SK-N-SH (cell line): ENCODE measurements around the gene CIAO2B. TPM values are rescaled to one million over a fixed set of nuclear protein-coding genes. Genes with fewer than 3 reads are reported as not detected.

Experiments used
- CTCF ChIA-PET: fragments of 300-600, 350-600 bp; formaldehyde crosslinking; extraction: SDS; loops from one replicate; lab custom pipeline; 2021; lab: Yijun Ruan, JAX
- POLR2A ChIA-PET: fragments of 350-600 bp; sonication (Branson Sonifier 250); formaldehyde crosslinking; extraction: SDS; loops from one replicate; lab custom pipeline; 2020; ENCODE audit warnings: antibody characterized with exemption, inconsistent platforms; lab: Yijun Ruan, JAX
- DNase-seq: peaks from one replicate; pipeline ENCODE4 v3.0.0; 2012
- H2AFZ ChIP-seq: fragments of 200-600 bp; sonication (generic); 2 replicates; pipeline ENCODE4 v1.8.1; 2016; ENCODE audit warnings: antibody characterized with exemption, mild to moderate bottlenecking, low read depth
- H3F3A ChIP-seq: fragments of 200-600 bp; sonication (generic); replicated peaks from 2 replicates; pipeline ENCODE3; 2016; ENCODE audit warnings: antibody characterized with exemption, mild to moderate bottlenecking; ENCODE audit not compliant: insufficient read depth
- H3K27ac ChIP-seq, 2 experiments: fragments of 200-500 bp in 1 of 2; fragments of 200-600 bp in 1 of 2; sonication (Bioruptor generic) in 1 of 2; sonication (generic), shearing (Covaris generic) in 1 of 2; 2 replicates each; pipeline versions ENCODE4 v1.5.1 to v1.6.1; 2014 to 2016; ENCODE audit warnings: low read depth in 2 of 2, inconsistent platforms in 1 of 2, low read length in 1 of 2, mild to moderate bottlenecking in 1 of 2, mixed read lengths in 1 of 2
- H3K27me3 ChIP-seq: fragments of 200-600 bp; sonication (generic), shearing (Covaris generic); 2 replicates; pipeline ENCODE4 v1.6.1; 2016; ENCODE audit warnings: mixed run types; ENCODE audit not compliant: insufficient read depth
- H3K36me3 ChIP-seq, 2 experiments: fragments of 200-500 bp in 1 of 2; fragments of 200-600 bp in 1 of 2; sonication (Bioruptor generic) in 1 of 2; sonication (generic) in 1 of 2; replicated peaks in 1 of 2; 2 replicates each; pipeline versions ENCODE3 to v1.5.1; 2014 to 2016; ENCODE audit warnings: low read length in 1 of 2, mild to moderate bottlenecking in 1 of 2; ENCODE audit not compliant: insufficient read depth in 2 of 2, control insufficient read depth in 1 of 2
- H3K4me1 ChIP-seq, 2 experiments: fragments of 200-500 bp in 1 of 2; fragments of 200-600 bp in 1 of 2; sonication (Bioruptor generic) in 1 of 2; sonication (generic), shearing (Covaris generic) in 1 of 2; 2 replicates each; pipeline versions ENCODE4 v1.5.1 to v1.6.1; 2014 to 2016; ENCODE audit warnings: low read depth in 1 of 2, low read length in 1 of 2, mixed run types in 1 of 2; ENCODE audit not compliant: insufficient read depth in 2 of 2, control insufficient read depth in 1 of 2
- H3K4me2 ChIP-seq: fragments of 200-600 bp; sonication (generic), shearing (Covaris generic); 2 replicates; pipeline ENCODE4 v1.6.1; 2017; ENCODE audit warnings: mixed run types
- H3K4me3 ChIP-seq, 2 experiments: fragments of 200-500 bp in 1 of 2; fragments of 200-600 bp in 1 of 2; sonication (Bioruptor generic) in 1 of 2; sonication (generic), shearing (Covaris generic) in 1 of 2; 2 replicates each; pipeline versions ENCODE4 v1.5.1 to v1.8.1; 2014 to 2016; ENCODE audit warnings: low read depth in 2 of 2, inconsistent platforms in 1 of 2, low read length in 1 of 2, mild to moderate bottlenecking in 1 of 2, mixed read lengths in 1 of 2, moderate library complexity in 1 of 2
- H3K79me2 ChIP-seq: fragments of 200-600 bp; sonication (generic); 2 replicates; pipeline ENCODE4 v1.8.1; 2017; ENCODE audit warnings: mild to moderate bottlenecking; ENCODE audit not compliant: insufficient read depth
- H3K9ac ChIP-seq: fragments of 200-600 bp; sonication (generic); 2 replicates; pipeline ENCODE4 v1.6.1; 2017; ENCODE audit warnings: mixed run types
- H3K9me2 ChIP-seq: fragments of 200-600 bp; sonication (generic); 2 replicates; pipeline ENCODE4 v1.6.1; 2017; ENCODE audit warnings: mixed run types
- H3K9me3 ChIP-seq: fragments of 200-600 bp; sonication (generic); 2 replicates; pipeline ENCODE4 v1.6.1; 2017; ENCODE audit warnings: mixed run types, mild to moderate bottlenecking, moderate library complexity
- H4K20me1 ChIP-seq: fragments of 200-600 bp; sonication (generic); 2 replicates; pipeline ENCODE4 v1.6.1; 2017; ENCODE audit warnings: mild to moderate bottlenecking, mixed run types; ENCODE audit not compliant: insufficient read depth
- FOSL2 ChIP-seq: IDR thresholded peaks from 2 replicates; pipeline ENCODE4 v1.4.0; 2012; ENCODE audit warnings: low read depth, mild to moderate bottlenecking, moderate library complexity, borderline replicate concordance
- GABPA ChIP-seq: IDR thresholded peaks from 2 replicates; pipeline ENCODE4 v1.4.0; 2012; ENCODE audit warnings: low read depth, mild to moderate bottlenecking
- MXI1 ChIP-seq: IDR thresholded peaks from 2 replicates; pipeline ENCODE4 v1.6.1; 2012; ENCODE audit warnings: mild to moderate bottlenecking, low read depth, low read length, improper control_type of control experiment
- NFIC ChIP-seq: IDR thresholded peaks from 2 replicates; pipeline ENCODE4 v1.4.0; 2012; ENCODE audit warnings: borderline replicate concordance
- NRF1 ChIP-seq: IDR thresholded peaks from 2 replicates; pipeline ENCODE4 v1.6.1; 2012; ENCODE audit warnings: low read depth, mild to moderate bottlenecking, low read length
- RCOR1 ChIP-seq: fragments of 150-350 bp; IDR thresholded peaks from 2 replicates; pipeline ENCODE4 v1.6.1; 2017; ENCODE audit warnings: antibody characterized with exemption, low read length
- RFX5 ChIP-seq: IDR thresholded peaks from 2 replicates; pipeline ENCODE4 v1.6.1; 2012; ENCODE audit warnings: mild to moderate bottlenecking, improper control_type of control experiment, low read length
- RXRA ChIP-seq: IDR thresholded peaks from 2 replicates; pipeline ENCODE4 v1.4.0; 2012; ENCODE audit warnings: low read depth, mild to moderate bottlenecking, borderline replicate concordance
- SIN3A ChIP-seq: IDR thresholded peaks from 2 replicates; pipeline ENCODE4 v1.6.1; 2012; ENCODE audit warnings: low read depth, mild to moderate bottlenecking, low read length, moderate library complexity, borderline replicate concordance
- SMC3 ChIP-seq: IDR thresholded peaks from 2 replicates; pipeline ENCODE4 v1.6.1; 2012; ENCODE audit warnings: low read depth, low read length, improper control_type of control experiment
- TAF1 ChIP-seq: IDR thresholded peaks from 2 replicates; pipeline ENCODE4 v1.6.1; 2012; ENCODE audit warnings: low read depth, mild to moderate bottlenecking, low read length, moderate library complexity, borderline replicate concordance
- TCF12 ChIP-seq: IDR thresholded peaks from 2 replicates; pipeline ENCODE4 v1.4.0; 2012
- TEAD4 ChIP-seq: IDR thresholded peaks from 2 replicates; pipeline ENCODE4 v1.4.0; 2012; ENCODE audit warnings: mild to moderate bottlenecking, borderline replicate concordance; ENCODE audit not compliant: insufficient read depth
- WGBS: methylation state at CpG from one replicate; pipeline ENCODE4 v1.1.6; 2017; ENCODE audit warnings: low lambda C conversion rate; 5-methylcytosine and 5-hydroxymethylcytosine counted together
- polyA plus RNA-seq, 3 experiments: library from polyadenylated mRNA; depleted of rRNA; stranded (reverse); fragments of >200 nt; gene quantifications; 2 replicates each; pipeline ENCODE4 v1.2.3, GENCODE V29; 2012
- TF ChIP-seq, protein P1 (sequence below): IDR thresholded peaks from 2 replicates; pipeline ENCODE4 v1.4.0; 2012; ENCODE audit warnings: low read depth
- TF ChIP-seq, protein P2 (sequence below): IDR thresholded peaks from 2 replicates; pipeline ENCODE4; 2012
- TF ChIP-seq, protein P3 (sequence below): IDR thresholded peaks from 2 replicates; pipeline ENCODE4 v1.4.0; 2012; ENCODE audit warnings: low read depth, borderline replicate concordance
- TF ChIP-seq, protein P4 (sequence below): IDR thresholded peaks from 2 replicates; pipeline ENCODE4 v1.6.1; 2012; ENCODE audit warnings: mild to moderate bottlenecking, low read depth, low read length, moderate library complexity
- TF ChIP-seq, protein P5 (sequence below): IDR thresholded peaks from 2 replicates; pipeline ENCODE4 v1.4.0; 2012; ENCODE audit warnings: low read depth, borderline replicate concordance

The CIAO2B gene
- polyA plus RNA-seq, 1 of the 3 experiments (the other 2 are of a cell fraction) = 665 TPM

DNA sequence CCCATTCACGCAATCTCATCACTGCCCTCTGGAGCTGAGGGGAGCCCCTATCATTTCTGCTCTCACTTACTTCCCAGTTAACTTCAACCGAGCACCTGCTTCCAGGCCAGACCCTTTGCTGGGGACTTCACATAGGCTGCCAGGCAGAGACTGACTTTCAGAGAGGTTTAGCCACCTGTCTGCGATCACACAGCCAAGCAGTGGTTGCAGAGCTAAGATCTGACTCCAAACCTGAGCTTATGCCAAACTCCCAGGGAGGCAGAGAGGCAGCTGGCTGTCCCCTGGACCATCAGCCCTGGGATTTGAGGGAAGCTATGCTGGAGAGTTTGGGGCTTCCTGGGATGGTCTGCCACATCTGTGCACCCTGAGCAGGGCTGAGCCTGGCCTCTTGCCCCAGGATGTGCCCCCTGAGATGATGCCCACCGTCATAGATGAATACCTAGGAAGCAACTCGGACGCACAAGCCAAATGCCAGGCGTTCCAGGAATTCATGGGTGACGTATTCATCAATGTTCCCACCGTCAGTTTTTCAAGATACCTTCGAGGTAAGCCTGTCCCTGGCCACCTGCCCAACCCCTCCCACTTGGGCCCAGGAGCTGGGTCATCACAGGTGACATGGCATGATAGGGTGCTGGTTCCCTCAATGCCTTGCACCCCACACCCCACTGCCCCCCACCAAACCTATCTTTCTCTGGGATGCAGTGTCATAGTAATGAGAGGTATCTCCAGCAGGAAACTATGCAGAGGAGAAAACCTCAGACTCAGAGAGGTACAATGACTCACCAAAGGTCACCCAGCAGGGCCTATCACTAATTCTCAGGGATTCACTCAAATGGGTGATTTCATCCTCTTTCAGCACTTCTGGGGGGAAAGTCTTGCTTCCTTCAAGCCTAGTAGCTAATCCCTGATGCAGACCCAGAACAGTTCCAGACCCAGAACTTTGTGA lies 36.8 kb upstream of the CIAO2B start (continued):
- TF ChIP-seq FOSL2 (no peak), RCOR1 (no peak)
- TF ChIP-seq, protein P1, sequence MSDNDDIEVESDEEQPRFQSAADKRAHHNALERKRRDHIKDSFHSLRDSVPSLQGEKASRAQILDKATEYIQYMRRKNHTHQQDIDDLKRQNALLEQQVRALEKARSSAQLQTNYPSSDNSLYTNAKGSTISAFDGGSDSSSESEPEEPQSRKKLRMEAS = no peak

DNA sequence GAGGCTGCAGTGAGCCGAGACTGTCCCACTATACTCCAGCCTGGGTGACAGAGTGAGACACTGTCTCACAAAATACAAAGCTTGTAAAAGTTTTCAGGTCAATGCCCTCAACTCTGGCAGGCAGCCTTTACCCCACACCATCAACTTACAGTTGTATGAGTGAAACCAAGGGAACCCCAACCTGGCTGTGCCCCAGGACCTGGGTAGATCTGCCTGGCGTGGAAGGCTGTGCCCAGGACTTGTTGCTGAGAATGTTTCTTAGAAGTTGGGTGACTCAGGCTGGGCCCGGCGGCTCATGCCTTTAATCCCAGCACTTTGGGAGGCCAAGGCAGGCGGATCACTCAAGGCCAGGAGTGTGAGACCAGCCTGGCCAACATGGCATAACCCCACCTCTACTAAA lies 34.6 kb upstream of the CIAO2B start:
- POLR2A ChIA-PET = no interaction called here
- TF ChIP-seq RXRA = no peak
- TF ChIP-seq SMC3 = no peak
- TF ChIP-seq NRF1 = no peak
- TF ChIP-seq TCF12 = no peak
- TF ChIP-seq, protein P2, sequence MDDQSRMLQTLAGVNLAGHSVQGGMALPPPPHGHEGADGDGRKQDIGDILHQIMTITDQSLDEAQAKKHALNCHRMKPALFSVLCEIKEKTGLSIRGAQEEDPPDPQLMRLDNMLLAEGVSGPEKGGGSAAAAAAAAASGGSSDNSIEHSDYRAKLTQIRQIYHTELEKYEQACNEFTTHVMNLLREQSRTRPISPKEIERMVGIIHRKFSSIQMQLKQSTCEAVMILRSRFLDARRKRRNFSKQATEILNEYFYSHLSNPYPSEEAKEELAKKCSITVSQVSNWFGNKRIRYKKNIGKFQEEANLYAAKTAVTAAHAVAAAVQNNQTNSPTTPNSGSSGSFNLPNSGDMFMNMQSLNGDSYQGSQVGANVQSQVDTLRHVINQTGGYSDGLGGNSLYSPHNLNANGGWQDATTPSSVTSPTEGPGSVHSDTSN = no peak
- no peak for TF ChIP-seq TEAD4
- TF ChIP-seq, protein P3, sequence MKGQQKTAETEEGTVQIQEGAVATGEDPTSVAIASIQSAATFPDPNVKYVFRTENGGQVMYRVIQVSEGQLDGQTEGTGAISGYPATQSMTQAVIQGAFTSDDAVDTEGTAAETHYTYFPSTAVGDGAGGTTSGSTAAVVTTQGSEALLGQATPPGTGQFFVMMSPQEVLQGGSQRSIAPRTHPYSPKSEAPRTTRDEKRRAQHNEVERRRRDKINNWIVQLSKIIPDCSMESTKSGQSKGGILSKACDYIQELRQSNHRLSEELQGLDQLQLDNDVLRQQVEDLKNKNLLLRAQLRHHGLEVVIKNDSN = no peak
- TF ChIP-seq, protein P4, sequence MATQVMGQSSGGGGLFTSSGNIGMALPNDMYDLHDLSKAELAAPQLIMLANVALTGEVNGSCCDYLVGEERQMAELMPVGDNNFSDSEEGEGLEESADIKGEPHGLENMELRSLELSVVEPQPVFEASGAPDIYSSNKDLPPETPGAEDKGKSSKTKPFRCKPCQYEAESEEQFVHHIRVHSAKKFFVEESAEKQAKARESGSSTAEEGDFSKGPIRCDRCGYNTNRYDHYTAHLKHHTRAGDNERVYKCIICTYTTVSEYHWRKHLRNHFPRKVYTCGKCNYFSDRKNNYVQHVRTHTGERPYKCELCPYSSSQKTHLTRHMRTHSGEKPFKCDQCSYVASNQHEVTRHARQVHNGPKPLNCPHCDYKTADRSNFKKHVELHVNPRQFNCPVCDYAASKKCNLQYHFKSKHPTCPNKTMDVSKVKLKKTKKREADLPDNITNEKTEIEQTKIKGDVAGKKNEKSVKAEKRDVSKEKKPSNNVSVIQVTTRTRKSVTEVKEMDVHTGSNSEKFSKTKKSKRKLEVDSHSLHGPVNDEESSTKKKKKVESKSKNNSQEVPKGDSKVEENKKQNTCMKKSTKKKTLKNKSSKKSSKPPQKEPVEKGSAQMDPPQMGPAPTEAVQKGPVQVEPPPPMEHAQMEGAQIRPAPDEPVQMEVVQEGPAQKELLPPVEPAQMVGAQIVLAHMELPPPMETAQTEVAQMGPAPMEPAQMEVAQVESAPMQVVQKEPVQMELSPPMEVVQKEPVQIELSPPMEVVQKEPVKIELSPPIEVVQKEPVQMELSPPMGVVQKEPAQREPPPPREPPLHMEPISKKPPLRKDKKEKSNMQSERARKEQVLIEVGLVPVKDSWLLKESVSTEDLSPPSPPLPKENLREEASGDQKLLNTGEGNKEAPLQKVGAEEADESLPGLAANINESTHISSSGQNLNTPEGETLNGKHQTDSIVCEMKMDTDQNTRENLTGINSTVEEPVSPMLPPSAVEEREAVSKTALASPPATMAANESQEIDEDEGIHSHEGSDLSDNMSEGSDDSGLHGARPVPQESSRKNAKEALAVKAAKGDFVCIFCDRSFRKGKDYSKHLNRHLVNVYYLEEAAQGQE = no peak
- no peak for TF ChIP-seq RCOR1
- no peak for TF ChIP-seq MXI1
- TF ChIP-seq GABPA = no peak
- TF ChIP-seq, protein P5, sequence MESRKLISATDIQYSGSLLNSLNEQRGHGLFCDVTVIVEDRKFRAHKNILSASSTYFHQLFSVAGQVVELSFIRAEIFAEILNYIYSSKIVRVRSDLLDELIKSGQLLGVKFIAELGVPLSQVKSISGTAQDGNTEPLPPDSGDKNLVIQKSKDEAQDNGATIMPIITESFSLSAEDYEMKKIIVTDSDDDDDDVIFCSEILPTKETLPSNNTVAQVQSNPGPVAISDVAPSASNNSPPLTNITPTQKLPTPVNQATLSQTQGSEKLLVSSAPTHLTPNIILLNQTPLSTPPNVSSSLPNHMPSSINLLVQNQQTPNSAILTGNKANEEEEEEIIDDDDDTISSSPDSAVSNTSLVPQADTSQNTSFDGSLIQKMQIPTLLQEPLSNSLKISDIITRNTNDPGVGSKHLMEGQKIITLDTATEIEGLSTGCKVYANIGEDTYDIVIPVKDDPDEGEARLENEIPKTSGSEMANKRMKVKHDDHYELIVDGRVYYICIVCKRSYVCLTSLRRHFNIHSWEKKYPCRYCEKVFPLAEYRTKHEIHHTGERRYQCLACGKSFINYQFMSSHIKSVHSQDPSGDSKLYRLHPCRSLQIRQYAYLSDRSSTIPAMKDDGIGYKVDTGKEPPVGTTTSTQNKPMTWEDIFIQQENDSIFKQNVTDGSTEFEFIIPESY = no peak
- TF ChIP-seq NFIC = no peak
- TF ChIP-seq RFX5 = no peak
- no peak for TF ChIP-seq SIN3A
- no peak for TF ChIP-seq TAF1
- CTCF ChIA-PET = interaction anchor here (0.8 to 9.1 kb wide), 8 partner anchors 8 to 135 kb away, joined by 3 to 71 read pairs (median 5); partner anchors contain the start of gene CES3

More for the DNA sequence above, 34.6 kb upstream of the CIAO2B start:
- 89% methylated on average over 4 of the region's 5 CpGs for WGBS
- Histone ChIP-seq H4K20me1 (no peaks in the 10 kb centered on the region), H3K27me3 (no peaks in the 10 kb centered on the region), H3F3A (no peaks in the 10 kb centered on the region), H3K9me3 (no peaks in the 10 kb centered on the region), H3K4me2 (no peak overlapping the region), H3K79me2 (no peaks in the 10 kb centered on the region), H3K4me3 (no peak overlapping the region), H3K36me3 (no peaks in the 10 kb centered on the region), H3K9ac (no peak overlapping the region), H3K9me2 (no peaks in the 10 kb centered on the region), H3K27ac (no peak overlapping the region), H3K4me1 (peaks cover 0 to 6% of the 10 kb centered on the region in 2 experiments; a peak in 1 of 4 replicates), H2AFZ (no peak overlapping the region)
- no peak for DNase-seq
